GM18519 (cell line): ENCODE measurements around the gene TMEM129.

Experiments used
- ATAC-seq: cut with Tn5 transposase; IDR thresholded peaks from one replicate; pipeline ENCODE4 v1.9.1; 2021; ENCODE audit warnings: mild to moderate bottlenecking, moderate library complexity; ENCODE audit not compliant: unreplicated experiment, low FRiP score

TMEM129 gene

DNA sequence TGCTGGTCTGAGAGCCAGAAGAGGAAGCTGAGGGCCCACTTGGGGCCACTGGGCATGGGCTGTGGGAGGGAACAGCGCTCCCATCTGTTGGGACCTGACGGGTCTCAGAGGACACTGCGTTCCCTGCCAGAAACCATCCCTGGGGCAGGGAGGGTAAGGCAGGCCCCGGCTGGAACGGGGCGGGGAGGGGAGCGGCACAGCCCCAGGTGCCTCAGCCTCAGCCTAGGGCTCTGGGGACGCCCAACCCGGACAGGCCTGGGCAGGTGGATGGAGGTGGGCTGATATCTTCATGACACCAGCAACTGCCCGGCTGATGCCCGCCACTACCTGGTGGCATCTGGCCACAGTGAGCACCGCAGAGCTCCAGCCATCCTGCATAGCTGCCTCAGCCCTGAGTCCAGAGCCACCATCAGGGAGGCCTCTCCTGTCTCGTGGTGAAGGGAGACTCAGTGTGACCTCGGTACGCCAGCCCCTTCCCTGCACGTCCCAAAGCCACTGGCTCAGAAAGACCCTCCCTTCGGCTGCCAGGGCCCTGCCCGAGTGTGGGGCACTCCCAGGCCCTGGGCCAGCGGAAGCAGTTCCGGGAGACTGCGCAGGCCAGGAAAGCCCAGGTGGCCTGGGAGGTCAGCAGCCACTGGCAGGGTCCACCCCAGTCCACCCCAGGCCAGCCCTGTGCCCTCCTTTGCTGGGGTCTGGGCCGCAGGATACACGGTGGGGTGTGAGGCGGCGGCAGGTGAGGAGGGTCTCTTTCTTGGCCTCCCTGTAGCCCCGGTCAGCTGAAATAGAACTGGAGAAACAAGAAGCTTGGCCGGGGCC lies 37.4 kb upstream of the TMEM129 start:
- no peak for ATAC-seq

DNA sequence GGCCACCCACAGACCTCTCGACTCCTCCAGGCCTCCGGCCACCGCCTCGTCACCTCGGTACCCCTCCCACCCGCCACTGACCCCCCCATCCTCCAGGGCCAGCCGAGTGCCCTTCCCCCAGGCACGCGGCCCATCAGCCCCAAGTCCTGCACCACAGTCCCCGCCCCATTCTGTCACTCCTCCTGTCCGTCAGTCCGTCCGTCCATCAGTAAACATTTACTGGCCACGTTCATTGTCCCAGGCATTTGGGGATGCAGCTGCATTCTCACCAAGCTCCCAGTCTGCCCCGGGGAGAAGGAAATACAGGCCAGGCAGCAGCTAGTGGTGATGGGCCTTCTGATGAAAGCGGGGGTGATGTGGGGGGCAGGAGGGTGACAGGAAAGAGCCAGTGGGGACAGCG lies 36.7 kb upstream of the TMEM129 start:
- no peak for ATAC-seq

DNA sequence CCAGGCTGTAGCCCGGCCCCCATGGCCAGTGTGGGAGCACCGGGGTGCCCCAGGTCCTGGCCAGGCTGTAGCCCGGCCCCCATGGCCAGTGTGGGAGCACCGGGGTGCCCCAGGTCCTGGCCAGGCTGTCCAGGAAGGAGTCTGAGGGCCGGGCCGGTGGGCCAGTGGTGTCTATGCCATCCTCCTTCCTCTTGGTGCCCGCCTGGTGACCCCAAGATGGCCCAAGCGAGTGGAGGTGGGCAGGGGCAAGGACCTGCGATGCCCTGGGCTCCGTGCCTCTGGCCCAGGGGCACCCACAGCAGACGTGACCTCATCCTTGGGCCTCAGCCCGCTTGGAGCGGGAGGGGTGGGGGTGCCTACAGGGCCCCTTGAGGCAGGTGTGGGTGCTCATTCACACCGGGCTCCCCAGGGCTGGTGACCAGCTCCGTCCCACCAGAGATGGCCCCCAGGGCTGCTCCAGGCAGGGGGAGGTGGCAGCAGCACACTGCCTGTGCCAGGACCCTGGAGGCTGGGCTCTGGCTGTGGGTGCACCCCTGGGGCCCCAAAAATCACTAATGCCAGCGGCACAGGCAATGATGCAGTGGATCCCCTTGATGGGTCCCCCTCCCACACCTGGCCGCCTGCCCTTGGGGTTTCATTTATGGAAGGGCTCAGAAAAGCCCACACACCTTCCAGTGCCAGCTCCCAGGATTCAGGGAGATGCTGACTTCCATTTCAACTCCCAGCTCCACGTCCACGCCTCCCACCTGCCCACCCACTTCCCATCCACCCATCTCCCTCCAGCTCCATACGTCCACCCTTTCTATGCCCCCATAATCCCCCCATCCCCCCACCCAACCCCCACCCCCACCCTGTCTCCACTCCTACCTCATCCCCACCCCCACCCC lies 36.0 kb upstream of the TMEM129 start:
- ATAC-seq, result no peak

DNA sequence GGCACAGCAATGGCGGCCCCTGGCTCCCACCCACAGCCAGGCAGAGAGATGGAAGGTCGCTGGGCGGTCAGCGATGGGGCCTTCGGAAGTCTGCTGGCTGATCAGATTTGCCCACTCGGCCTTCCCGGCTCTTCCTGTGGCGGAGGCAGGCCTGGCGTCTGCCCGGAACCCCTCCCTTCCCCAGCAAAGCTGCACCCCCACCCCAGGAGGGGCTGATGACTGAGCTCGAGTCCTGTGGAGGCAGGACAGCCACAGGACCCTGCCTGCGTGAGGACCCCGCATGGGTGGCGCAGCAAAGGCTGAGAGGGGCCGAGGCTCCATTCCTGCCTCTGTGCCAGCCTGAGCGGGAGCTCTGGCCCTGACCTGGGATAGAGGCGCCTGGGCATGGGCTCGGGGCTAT lies 35.0 kb upstream of the TMEM129 start:
- no peak for ATAC-seq

DNA sequence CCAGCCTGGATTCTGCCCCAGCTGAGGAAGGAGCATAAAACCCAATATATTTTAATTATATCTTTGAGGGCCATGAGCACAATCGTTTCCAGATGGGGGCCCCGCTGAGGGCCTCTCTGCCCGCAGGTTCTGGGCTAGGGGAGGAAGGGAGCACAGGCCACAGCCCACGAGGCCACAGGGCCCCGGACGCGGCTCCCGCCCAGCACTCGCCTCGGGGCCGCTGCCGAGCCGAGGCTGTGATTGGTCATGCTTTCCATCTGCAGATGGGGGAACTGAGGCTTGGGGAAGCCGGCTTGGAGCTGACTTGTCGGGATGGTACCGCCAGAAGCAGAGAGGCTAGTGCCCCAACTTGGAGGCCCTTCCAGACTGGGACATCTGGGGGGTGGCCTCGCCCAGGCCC lies 34.2 kb upstream of the TMEM129 start:
- ATAC-seq, result no peak

DNA sequence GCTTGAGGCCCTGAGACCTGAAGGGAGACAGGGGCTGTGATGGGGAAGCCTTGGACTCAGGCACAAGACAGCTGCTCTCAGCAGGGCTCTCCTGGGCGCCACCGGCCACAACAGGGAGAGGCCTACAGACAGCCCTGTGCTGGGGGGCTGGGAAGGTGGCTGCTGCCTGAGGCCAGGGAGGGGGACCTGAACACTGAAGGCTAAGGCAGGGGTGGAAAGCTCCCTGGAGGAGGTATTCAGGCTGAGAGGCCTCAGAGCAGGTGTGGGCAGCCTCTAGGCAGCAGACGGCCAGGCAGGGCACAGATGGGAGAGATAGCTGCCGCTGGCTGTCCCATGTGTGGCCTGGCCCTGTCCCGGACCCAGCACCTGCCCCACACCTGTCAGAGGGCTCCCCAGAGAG lies 33.2 kb upstream of the TMEM129 start:
- no peak for ATAC-seq

DNA sequence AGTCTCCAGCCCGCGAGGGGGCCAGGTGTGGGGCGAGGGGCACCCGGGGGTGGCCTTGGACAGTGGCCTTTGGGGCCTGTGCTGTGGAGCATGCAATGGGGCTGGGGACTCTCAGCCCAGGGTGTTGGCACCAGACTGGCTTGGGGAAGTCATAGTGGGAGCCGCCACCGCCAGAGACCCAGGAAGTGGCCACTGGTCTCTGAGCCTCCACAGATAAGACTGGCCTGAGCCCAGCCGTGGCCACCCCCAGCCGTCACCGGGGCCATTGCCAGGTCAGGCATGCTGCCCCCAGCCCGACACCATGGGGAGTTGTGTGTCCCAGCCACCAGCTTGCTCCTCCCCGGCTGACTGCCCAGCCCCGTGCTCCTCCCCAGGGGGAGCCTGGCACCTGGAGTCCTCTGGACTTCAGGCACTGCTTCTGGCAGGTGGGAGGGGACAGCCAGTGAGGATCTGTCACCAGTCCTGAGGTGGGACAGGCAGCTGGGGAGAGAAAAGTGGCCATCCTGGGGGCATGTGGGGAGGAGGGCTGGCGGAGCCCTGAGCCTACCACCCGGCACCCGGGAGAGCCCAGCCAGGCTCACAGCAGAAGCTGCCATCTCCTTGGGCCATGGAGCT lies 32.7 kb upstream of the TMEM129 start:
- no peak for ATAC-seq

DNA sequence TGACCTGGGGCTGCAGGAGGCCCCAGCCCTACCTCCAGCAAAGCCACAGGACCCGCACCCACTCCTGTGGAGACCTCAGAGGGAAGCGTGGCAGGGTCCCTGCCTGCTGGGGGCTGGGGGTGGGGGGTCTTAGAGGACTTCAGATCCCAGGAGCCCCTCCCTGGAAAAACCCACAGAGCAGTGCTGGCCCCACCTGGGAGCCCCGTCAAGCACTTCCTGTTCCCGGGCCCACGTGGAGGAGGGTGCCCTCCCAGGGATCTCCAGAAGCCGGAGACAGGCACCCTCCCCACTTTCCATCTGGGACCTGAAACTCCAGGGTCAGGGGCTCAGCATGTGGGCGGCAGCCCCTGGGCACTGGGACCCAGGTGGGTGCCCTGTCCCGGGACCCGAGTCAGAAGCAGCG lies 32.2 kb upstream of the TMEM129 start:
- ATAC-seq, result no peak

DNA sequence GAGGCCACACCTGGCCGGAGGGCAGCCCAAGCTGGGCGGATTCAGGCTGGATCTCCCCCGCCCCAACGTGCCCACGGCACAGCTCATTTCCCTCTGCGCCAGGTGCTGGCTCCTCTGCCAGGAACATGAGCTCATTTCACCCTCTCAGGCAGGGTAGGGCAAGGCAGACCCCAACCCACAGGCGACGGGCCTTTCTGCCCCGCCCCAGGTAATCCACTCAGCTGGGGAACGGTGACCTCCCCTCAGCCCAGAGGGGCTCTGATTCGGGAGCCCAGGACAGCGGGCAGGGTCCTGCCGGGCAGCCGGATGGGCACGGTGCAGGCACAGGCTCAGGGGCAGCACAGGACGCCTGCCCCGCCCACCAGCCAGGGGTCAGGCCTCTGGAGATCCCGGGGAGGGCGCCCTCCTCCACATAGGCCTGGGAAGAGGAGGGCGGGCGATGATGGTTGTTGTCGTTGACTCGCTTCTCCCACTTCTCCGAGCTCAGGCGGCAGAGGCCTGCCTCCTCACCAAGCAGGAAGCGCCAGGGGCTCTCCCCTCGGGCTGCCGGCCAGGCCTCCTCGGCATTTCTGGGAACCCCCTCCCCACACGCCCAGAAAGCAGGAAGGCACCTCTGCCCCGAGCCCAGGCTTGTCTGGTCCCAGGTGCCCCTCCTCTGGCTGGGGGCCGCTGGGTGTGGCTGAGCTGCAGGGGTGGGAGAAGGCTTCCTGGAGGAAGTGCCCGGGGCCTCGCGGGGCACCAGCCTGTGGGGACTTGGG lies 31.3 kb upstream of the TMEM129 start:
- ATAC-seq, result no peak

DNA sequence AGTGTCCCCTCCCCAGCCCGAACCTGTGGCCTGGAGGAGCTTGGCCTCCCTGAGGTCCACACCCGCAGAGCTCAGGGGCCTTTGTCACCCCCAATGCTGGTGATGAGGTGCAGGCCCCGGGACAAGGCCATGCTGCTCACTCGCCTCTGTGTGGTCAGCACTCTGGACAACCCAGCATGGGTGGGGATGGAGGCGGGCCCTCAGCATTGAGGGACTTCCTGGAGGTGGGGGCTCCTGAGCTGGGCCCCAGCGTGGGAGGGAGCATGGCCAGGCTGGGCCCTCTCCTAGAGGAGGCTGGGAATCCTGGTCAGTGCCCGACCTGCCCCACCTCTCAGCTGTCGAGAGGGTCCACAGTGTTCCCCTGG lies 30.8 kb upstream of the TMEM129 start:
- ATAC-seq, result no peak

DNA sequence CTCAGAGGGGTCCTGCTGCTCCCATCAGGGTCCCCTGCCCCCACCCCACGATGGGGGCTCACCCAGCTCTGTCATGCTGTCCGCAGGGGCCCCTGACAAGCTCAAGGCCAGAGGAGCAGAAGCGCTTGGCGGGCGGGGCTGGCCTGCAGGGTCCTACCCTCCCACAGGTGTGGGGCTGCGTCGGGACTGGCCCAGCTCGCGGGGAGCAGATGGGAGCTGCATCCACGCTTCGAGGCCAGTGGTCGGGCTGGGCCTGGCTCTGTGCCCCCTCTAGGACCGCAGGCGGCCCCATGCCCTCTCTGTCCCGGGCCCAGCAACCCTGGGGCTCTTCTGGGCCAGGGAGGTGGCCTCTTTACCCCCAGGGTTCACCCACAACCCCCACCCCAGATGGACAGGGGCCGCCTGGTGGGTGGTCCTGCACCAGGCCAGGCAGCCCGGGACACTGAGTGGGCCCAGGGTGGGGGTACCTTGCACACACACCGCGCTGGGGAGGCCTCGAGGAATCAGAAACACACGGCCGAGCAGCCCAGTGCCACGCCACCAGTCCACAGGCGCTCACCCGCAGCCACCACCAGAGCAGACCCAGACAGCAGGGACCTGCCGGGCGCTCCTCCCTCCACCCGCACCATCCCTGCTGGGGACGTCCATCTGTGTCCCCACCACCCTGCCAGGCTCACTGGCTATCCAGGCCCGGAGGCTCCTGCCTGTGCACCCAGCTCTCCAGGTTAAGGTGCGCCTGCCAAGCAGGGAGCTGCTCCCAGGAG lies 30.2 kb upstream of the TMEM129 start:
- ATAC-seq, result no peak

DNA sequence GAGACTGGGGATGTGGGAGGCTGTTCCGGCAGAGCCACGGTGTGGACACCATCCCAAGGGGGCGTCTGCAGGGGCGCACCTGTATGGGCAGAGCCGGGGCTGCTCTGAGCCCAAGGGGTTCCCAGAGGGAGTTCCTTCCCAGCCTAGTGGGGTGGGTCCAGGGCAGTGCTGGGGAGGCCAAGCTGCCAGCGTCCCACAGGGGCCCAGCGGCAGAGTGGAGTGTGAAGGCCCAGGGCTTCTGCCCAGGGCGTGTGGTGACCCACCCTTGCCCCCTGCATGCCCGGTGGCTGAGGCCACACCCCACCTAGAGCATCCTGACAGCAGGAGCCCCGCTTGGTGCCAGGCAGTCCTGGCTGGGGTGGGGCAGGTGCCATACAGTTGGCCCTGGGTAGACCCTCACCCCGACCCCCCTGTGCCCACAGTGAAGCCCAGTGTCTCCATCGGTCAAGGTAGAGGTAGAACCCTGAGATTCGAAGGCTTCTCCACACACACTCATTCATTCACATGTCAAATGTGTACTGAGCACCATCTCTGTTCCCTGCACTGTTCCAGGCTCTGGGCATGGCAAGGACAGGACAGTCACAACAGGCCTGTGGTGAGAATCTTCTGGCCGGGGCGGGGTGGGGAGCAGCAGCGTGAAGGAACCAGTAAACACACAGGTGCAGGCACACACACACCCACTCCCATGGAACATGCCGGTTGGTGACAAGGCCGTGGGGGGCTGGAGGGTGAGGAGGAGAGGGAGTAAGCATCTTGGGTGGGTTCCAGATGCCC lies 29.4 kb upstream of the TMEM129 start:
- no peak for ATAC-seq

DNA sequence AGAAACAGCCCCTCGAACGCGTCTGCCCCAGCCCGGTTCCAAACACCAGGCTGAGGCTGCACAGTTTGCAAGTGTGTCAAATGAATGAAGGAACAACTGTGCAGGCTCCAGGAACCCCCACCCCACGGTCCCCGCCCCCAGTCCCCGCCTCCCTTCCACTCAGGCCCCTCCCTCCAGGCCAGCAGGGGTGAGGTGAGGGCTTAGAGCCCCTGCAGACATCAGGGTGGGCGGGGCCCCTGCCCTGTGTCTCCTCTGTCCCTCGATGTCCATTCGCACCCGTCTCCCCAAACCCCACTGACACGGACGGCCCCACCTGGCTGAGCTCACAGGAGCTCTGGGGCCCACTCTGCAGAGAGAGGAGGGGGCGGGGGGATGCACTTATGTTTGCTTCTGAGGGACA lies 28.7 kb upstream of the TMEM129 start:
- no peak for ATAC-seq

DNA sequence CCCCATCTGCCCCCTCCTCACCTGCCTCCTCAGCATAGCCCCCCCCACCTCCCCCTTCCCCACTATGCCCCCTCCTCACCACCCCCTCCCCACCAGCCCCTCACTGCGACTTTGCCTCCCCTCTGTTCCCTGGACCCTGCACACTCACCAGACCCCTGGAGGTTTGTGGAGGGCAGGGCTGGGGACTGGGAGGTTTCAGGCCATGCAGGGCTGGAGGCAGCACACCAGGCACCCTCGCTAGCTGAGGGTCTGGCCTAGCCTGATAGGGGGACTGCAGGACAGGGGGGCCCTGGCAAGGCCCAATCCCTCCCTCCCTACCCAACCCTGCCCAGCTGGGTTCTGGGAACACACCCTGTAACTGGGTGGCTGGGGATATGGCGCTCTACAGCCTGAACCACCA lies 28.2 kb upstream of the TMEM129 start:
- ATAC-seq, result no peak

DNA sequence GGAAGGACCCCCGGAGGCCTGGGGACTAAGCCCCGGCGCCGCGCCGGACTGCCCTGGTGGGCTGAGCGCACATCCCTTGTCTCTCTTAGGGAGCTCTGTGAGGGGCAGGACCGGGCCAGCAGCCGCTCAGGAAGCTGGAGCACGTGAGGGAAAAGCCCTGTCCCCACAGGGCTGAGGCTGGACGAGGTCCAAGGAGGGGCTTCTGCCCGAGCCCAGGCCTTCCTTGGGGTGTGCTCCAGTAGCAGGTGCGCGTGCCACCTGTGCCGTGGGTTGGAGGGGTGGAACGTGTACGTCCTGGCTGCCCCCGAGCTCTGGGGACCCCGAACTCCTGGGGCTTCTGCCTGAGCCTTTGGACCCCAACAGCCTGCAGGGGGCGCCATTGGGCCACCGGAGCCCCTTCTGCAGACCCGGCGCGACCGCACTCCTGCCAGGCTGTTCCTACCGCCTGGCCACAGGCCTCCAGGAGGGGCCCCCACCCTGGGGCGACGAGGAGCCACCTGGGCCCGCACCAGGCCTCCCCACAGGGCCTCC lies 27.4 kb upstream of the TMEM129 start:
- ATAC-seq, result no peak

DNA sequence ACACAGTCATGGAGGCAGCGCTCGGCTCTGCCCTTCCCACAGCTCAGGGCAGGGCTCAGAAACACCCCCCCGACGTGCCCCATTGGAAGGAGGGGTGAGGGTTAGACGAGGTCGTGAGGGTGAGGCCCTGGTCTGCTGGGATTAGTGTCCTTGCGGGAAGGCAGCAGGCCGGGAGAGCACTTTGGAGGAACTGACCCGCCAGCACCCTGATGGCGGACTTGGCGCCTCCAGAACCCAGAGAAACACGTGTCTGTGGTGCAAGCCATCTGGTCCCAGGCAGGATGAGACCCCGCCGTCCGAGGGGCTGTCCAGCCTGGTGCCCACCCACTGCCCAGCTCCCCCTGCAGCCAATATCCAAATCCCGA lies 26.5 kb upstream of the TMEM129 start:
- no peak for ATAC-seq

DNA sequence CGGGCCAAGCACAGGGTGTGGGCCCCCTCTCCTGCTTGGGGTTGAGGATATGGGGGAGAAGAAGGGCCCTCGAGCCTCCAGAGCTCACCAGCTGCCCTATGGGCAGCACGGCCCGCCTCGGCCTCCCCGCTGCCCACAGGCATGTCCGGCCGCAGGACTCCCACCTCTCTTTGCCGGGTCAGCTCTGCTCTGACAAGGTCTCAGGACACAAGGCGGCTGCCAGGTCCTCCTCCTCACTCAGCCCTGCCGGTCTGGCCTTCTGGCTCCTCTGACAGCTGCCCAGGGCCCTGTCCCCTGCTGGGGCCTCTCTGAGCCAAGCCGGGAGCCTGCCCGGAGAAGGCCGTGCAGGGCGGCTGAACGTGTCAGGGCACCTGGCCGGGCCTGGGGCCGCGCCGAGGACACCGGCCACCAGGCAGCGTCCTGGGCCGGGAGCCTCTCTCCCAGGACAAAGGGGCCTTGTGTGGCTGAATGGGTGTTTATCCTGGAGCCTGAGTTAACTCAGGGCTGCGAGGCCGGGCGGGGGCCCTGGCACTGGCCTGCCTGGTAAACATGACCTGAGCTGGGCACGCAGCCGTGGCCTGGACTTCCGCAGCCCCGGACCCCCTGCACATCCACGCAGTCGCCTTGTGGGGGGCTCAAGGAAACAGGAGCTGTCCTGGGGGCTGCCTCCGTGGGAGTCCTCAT lies 25.9 kb upstream of the TMEM129 start:
- no peak for ATAC-seq

DNA sequence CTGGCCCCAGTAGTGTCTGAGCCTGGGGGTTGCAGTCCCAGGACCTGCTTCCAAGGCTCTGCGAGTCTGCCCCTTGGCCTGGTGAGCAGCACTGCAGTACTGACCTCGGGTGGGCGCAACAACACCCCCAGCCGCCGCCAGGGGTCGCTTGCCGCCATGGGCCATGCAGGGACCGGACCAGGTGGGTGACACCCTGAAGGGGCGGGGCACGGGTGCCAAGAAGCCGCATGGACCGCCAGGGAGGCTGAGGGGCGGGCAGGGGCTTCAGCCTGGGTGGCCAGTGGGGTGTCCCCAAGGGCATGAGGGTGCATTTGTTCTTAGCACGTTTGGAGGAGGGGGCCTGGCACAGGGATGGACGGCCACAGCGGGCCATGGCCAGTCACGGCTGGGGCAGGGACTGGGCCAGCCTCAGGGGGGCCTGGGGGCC lies 25.2 kb upstream of the TMEM129 start:
- ATAC-seq, result no peak
